ENCODE results near the gene RAB22A. TPM values are rescaled to one million over a fixed set of nuclear protein-coding genes. Genes with fewer than 3 reads are reported as not detected.
"Not testable (repeated sequence)": the region's sequence is repeated elsewhere in the genome, so short reads cannot be mapped to it uniquely, and the experiment has no call there.

The RAB22A gene
- total RNA-seq, 1 donor from 2014 or later = 17.9 TPM

GRCh38 chr20:58372806-58373205 is 63.3 kb downstream of the RAB22A start:
- H3K27ac Mint-ChIP-seq = peak overlapping the region; percentile 16
- no peaks in the 10 kb centered on the region for H3K36me3 Mint-ChIP-seq (ENCODE audit: insufficient read depth)
- TF ChIP-seq CTCF (IDR thresholded peaks at IDR 0.05; ENCODE audit: unreplicated experiment) = no peak
- no peaks in the 10 kb centered on the region for H3K9me3 Mint-ChIP-seq (ENCODE audit: low read depth)
- peaks cover 11% of the 10 kb centered on the region for H3K4me1 Mint-ChIP-seq (ENCODE audit: low read depth)
- H3K27me3 Mint-ChIP-seq = peaks cover 18% of the 10 kb centered on the region
- no peak overlapping the region for H3K4me3 Mint-ChIP-seq (ENCODE audit: low read depth)
- no peak for DNase-seq (ENCODE audit: low spot score, unreplicated experiment)

GRCh38 chr20:58373296-58373695 is 63.8 kb downstream of the RAB22A start:
- Mint-ChIP-seq H3K27me3 (peaks cover 18% of the 10 kb centered on the region), H3K4me1 (ENCODE audit: low read depth) (peaks cover 11% of the 10 kb centered on the region), H3K27ac (peak overlapping the region; percentile 16)
- not testable (repeated sequence) for DNase-seq (ENCODE audit: low spot score, unreplicated experiment); H3K9me3 Mint-ChIP-seq (ENCODE audit: low read depth); H3K36me3 Mint-ChIP-seq (ENCODE audit: insufficient read depth); H3K4me3 Mint-ChIP-seq (ENCODE audit: low read depth)

- H3K4me1 Mint-ChIP-seq (ENCODE audit: low read depth) = peaks cover 11% of the 10 kb centered on the region
- TF ChIP-seq CTCF (IDR thresholded peaks at IDR 0.05; ENCODE audit: unreplicated experiment) = no peak
- H3K27ac Mint-ChIP-seq = peak overlapping the region; percentile 39
- no peaks in the 10 kb centered on the region for H3K9me3 Mint-ChIP-seq (ENCODE audit: low read depth)
- no peak for DNase-seq (ENCODE audit: low spot score, unreplicated experiment)
- H3K4me3 Mint-ChIP-seq (ENCODE audit: low read depth) = no peak overlapping the region
- H3K27me3 Mint-ChIP-seq = peaks cover 18% of the 10 kb centered on the region
- no peaks in the 10 kb centered on the region for H3K36me3 Mint-ChIP-seq (ENCODE audit: insufficient read depth)
Measured at GRCh38 chr20:58374027-58374850, 64.7 kb downstream of the RAB22A start.

- Mint-ChIP-seq H3K9me3 (ENCODE audit: low read depth) (no peaks in the 10 kb centered on the region), H3K36me3 (ENCODE audit: insufficient read depth) (no peaks in the 10 kb centered on the region), H3K4me1 (ENCODE audit: low read depth) (peaks cover 11% of the 10 kb centered on the region), H3K27ac (no peak overlapping the region), H3K4me3 (ENCODE audit: low read depth) (no peak overlapping the region), H3K27me3 (peaks cover 18% of the 10 kb centered on the region)
- DNase-seq (ENCODE audit: low spot score, unreplicated experiment) = no peak
- no peak for TF ChIP-seq CTCF (IDR thresholded peaks at IDR 0.05; ENCODE audit: unreplicated experiment)
Measured at GRCh38 chr20:58374906-58375758, 65.6 kb downstream of the RAB22A start.

GRCh38 chr20:58375759-58376352 is 66.3 kb downstream of the RAB22A start:
- peaks cover 18% of the 10 kb centered on the region for H3K27me3 Mint-ChIP-seq
- no peaks in the 10 kb centered on the region for H3K36me3 Mint-ChIP-seq (ENCODE audit: insufficient read depth)
- peaks cover 2% of the 10 kb centered on the region for H3K9me3 Mint-ChIP-seq (ENCODE audit: low read depth)
- H3K27ac Mint-ChIP-seq = no peak overlapping the region
- TF ChIP-seq CTCF (IDR thresholded peaks at IDR 0.05; ENCODE audit: unreplicated experiment) = no peak
- no peak for DNase-seq (ENCODE audit: low spot score, unreplicated experiment)
- no peak overlapping the region for H3K4me3 Mint-ChIP-seq (ENCODE audit: low read depth)
- peaks cover 11% of the 10 kb centered on the region for H3K4me1 Mint-ChIP-seq (ENCODE audit: low read depth)
